HG03039 (cell line): Measurements from ENCODE around the gene SIL1.
"Not testable (repeated sequence)": the region's sequence is repeated elsewhere in the genome, so short reads cannot be mapped to it uniquely, and the experiment has no call there.

Experiments used
- ATAC-seq: cut with Tn5 transposase; IDR thresholded peaks from one replicate; pipeline ENCODE4 v1.9.1; 2021; ENCODE audit warnings: mild to moderate bottlenecking, moderate library complexity; ENCODE audit not compliant: unreplicated experiment

The SIL1 gene

GRCh38 chr5:138927979-138928378 lies 270.2 kb downstream of the SIL1 start:
- no peak for ATAC-seq

- ATAC-seq: no peak
Observed at GRCh38 chr5:138927544-138927943, 270.6 kb downstream of the SIL1 start.

GRCh38 chr5:138926688-138927448 lies 271.3 kb downstream of the SIL1 start:
- no peak for ATAC-seq

GRCh38 chr5:138926257-138926656 lies 271.9 kb downstream of the SIL1 start:
- ATAC-seq: no peak

DNA sequence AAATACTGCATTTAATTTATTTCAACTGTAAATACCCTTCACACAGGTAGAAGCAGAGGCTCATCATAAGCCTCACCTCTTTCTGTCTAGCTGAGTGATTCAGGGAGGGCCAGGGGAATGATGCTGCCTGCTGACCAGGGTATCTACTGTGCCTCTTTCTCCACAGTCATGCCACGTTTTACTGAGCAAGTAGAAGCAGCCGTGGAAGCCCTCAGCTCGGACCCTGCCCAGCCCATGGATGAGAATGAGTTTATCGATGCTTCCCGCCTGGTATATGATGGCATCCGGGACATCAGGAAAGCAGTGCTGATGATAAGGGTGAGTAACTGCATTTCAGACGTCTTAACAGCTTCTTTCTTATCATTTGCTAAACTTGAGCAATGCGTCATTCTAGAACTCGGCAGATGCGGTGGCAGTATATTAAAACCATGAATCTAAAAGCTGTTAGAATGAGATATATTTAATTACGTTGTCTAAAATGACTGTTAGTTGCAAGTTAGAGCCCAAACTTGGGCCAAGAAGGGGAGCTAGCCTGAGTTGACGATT lies 273.0 kb downstream of the SIL1 start:
- ATAC-seq: no peak

DNA sequence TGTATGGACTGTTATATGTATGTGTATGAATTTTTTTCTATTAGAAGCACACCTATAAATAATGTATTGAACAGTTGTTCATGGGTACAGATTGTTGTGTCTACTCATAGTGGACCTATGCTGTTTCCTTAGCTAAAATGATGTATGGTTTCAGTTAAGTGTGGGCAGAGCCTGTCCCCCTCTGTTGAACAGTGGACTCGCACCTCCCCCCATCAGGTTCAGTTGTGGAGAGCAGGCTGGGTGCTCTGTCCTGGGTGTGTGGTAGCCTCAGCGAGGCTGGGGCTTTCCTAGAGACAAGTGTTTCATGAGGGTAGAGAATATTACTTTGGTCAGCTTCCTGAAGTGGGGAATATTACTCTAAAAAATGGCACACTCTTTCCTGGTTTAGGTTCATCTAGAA lies 275.7 kb downstream of the SIL1 start:
- ATAC-seq: no peak

DNA sequence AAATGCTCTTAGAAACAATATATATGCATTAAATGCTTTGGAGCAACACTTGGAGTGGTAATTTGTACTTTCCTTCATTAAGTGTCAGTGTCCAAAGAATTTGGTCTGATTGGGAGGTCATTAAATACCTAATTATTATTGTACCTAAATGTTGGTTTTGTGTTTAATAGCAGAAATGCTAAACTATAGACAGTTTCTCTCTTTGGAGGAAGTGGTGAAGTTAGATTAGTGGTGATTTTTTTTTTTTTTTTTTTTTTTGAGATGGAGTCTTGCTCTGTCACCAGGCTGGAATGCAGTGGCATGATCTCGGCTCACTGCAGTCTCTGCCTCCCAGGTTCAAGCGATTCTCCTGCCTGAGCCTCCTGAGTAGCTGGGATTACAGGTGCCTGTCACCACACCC lies 276.8 kb downstream of the SIL1 start:
- ATAC-seq: not testable (repeated sequence)

GRCh38 chr5:138920181-138920580 lies 278.0 kb downstream of the SIL1 start:
- ATAC-seq: no peak

- ATAC-seq: no peak
Observed at GRCh38 chr5:138918686-138919085, 279.5 kb downstream of the SIL1 start.

DNA sequence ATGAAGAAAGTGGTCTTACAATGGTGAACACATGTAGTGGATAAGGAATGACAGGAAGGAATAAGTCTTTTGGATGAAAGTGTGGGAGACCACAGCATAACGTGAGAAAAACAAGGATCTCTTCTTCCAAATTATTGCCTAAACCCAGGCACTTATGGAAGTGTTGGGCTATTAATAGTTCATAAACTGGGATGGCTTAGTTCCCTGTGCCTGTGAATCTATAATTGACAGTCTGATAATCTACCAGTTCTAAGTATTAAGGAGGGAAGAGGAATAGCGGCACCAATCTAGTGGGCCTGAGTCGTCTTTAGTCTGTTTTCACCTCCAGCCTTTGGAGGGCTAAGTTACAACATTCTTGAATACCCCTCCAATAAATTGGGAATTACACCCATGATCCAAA lies 283.8 kb downstream of the SIL1 start:
- no peak for ATAC-seq

- ATAC-seq: no peak
Observed at GRCh38 chr5:138913773-138914172, 284.4 kb downstream of the SIL1 start.

- ATAC-seq: no peak
Observed at GRCh38 chr5:138912093-138912492, 286.1 kb downstream of the SIL1 start.

GRCh38 chr5:138911441-138911840 lies 286.7 kb downstream of the SIL1 start:
- no peak for ATAC-seq

DNA sequence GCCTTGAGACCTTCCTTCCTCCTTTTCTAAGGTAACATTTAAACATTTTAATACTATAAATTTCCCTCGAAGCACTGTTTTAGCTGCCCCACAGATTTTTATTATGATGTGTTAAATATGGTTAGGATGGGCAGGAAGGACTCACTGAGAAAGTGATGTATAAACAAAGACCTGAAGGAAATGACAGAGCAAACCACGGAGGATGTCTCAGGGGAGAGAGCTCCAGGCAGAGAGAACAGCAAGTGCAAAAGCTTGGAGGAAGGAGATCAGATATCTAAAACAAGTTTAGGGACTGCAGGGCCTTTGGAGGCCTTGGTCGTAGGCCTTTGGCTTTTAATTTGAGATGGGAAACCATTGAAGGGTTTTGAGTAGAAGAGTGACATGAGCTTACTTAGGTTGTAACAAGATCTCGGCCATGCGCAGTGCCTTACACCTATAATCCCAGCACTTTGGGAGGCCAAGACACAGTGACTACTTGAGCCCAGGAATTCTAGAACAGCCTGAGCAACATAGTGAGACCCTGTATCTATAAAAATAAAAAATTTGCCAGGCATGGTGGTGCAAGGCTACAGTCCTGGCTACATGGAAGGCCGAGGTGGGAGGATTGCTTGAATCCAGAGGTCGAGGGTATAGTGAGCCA lies 287.5 kb downstream of the SIL1 start:
- no peak for ATAC-seq

GRCh38 chr5:138909734-138910133 lies 288.4 kb downstream of the SIL1 start:
- ATAC-seq: no peak

DNA sequence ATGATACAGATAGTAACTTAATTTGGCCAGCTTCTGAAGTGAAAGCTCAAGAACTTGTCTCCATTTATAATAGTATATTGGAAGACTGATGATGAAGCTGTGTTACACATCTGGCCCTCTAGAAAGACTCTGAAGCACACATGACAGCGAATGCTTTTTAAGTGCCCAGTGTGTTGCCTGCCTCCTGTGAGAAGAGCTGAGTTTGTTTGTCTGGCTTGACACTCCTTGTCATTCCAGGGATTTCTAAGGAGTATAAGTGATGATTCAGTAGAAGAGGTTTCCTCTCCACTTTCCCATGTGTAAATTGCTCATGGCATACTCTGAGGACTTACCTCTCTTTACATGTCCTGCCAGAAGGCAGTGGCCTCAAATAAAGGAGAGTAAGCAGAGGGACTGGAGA lies 292.6 kb downstream of the SIL1 start:
- no peak for ATAC-seq

DNA sequence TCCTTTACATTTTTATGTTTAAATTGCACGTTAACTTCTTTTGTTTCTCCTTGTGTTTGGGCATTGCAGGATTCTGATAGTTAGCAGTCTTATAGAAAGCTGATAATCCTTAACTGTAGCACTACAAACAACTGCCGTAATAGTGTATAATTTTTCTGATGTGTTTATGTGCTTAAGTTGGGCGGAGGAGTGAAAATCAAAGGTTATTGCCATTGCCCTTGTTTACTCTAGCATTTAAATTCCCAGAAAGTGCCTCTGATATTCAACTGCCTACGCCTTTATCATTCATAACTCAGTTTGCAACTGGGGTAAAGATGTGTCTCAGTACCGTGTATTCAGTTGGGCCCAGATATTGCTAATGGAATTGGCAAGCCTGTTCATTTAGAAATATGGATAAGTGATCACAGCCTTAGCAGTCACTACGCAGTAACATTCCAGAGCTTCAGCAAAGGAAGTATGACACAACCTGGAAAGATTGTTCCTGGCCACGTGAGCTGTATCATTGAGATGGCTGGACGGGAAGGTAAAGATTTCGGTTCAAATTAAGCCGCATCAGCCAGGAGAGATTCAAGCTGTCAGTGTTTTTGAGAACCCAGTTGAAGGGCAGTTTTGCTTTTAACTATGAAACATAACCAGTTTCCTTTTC lies 294.9 kb downstream of the SIL1 start:
- no peak for ATAC-seq

GRCh38 chr5:138901716-138902115 lies 296.5 kb downstream of the SIL1 start:
- no peak for ATAC-seq

DNA sequence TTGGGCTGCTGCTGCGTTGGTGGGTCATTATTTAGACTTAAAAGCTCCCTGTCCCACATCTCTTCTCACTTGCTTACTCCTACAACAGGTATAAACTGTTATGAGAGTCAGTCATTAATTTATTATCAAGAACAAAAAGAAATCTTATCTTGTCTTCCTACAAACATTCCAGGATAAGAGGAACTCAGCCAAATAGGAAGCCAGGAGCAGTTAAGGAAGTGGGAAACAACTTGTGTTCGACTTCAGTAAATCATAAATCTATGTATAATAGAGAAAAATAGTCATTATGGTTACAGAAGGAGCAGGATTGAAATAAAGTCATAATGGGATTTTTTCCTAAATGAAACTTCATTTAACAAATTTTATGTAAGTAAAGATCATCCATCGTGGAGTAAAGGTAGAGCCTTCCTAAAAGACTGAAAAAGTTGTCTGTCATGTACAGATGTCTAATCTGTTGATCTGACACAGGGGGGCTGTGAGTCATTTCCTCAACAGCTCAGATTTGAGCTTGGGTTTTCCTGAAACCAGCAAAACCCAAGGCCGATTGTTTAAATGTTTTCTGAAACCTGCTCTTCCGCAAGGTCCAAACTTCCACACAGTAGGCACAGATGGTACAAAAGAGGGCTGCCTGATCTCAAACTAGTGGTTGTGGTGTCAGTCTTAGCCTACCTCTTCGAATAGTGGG lies 297.7 kb downstream of the SIL1 start:
- ATAC-seq: no peak

GRCh38 chr5:138898742-138899141 lies 299.4 kb downstream of the SIL1 start:
- ATAC-seq: no peak

GRCh38 chr5:138898299-138898698 lies 299.9 kb downstream of the SIL1 start:
- ATAC-seq: no peak
